Measurements from ENCODE around the gene ZNF280A. TPM values are rescaled to one million over a fixed set of nuclear protein-coding genes. Genes with fewer than 3 reads are reported as not detected.

Gene ZNF280A
- total and polyA plus RNA-seq, 9 of the 15 experiments (the other 6 are each of a cell fraction or from before 2014, with no cell fraction given): 19.0 to 40.8 (median 28.6) TPM

DNA sequence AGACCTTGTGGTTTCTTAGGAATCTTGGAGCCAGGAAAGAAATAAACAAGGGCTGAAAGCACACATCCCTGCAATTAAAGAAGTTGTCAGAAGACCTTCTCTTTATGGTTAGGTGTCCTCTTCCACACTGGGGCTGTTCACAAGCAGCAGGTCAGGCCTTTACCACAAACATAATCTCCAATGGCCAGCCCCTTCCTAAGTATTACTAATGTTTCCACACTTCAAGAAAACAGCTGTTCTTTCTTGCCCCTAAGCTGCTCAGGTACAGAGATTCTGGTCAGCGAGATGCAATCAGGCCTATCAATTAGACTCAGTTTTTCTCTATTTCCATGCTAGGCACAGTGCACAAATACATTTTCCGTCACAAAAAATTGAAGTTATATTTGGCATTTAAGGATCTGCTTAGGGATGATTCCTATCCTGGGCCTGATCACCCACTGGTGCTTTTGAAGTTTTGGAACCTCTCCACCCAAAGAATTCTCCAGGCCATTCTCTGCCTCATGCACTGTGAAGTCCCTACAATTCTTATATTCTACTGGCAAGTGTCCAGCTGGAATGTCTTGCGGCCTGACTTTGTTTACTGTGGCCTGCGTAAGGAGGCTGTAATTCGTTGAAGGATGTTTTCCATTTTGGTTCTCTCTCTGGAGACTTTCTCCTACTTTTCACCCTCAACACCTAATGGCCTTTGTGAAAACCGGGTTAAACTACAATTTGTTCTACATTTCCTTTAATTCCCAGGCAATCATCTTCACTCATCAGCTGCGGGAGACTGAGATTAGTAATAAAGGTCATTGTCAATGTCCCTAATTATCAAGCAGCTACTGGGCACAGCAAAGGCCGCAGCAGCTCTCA, 33.9 kb upstream of the ZNF280A start:
- no peaks in the 10 kb centered on the region for H3K9me3 ChIP-seq (replicated peaks; ENCODE audit: control insufficient read depth, insufficient read depth, low read depth, low read length)
- H3K9ac ChIP-seq (ENCODE audit: insufficient read depth in 1 of 2, low read depth in 2 of 2, low read length in 2 of 2): peak overlapping the region; percentile 11 to 95; a peak in 3 of 4 replicates
- TF ChIP-seq, protein P1, sequence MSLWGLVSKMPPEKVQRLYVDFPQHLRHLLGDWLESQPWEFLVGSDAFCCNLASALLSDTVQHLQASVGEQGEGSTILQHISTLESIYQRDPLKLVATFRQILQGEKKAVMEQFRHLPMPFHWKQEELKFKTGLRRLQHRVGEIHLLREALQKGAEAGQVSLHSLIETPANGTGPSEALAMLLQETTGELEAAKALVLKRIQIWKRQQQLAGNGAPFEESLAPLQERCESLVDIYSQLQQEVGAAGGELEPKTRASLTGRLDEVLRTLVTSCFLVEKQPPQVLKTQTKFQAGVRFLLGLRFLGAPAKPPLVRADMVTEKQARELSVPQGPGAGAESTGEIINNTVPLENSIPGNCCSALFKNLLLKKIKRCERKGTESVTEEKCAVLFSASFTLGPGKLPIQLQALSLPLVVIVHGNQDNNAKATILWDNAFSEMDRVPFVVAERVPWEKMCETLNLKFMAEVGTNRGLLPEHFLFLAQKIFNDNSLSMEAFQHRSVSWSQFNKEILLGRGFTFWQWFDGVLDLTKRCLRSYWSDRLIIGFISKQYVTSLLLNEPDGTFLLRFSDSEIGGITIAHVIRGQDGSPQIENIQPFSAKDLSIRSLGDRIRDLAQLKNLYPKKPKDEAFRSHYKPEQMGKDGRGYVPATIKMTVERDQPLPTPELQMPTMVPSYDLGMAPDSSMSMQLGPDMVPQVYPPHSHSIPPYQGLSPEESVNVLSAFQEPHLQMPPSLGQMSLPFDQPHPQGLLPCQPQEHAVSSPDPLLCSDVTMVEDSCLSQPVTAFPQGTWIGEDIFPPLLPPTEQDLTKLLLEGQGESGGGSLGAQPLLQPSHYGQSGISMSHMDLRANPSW (CRISPR knock-in tag; IDR thresholded peaks at IDR 0.05): peak; percentile 64; the same call in 1 of the 2 replicates
- TF ChIP-seq, protein P2, sequence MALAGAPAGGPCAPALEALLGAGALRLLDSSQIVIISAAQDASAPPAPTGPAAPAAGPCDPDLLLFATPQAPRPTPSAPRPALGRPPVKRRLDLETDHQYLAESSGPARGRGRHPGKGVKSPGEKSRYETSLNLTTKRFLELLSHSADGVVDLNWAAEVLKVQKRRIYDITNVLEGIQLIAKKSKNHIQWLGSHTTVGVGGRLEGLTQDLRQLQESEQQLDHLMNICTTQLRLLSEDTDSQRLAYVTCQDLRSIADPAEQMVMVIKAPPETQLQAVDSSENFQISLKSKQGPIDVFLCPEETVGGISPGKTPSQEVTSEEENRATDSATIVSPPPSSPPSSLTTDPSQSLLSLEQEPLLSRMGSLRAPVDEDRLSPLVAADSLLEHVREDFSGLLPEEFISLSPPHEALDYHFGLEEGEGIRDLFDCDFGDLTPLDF (CRISPR knock-in tag; IDR thresholded peaks at IDR 0.05): peak; percentile 58
- TF ChIP-seq BRF1 (IDR thresholded peaks at IDR 0.05; ENCODE audit: borderline replicate concordance, extremely low read depth, insufficient read length) (no peak), CREB1 (IDR thresholded peaks at IDR 0.05) (no peak), CREB1 (CRISPR knock-in tag; IDR thresholded peaks at IDR 0.05) (no peak), NCOR1 (IDR thresholded peaks at IDR 0.05) (no peak)
- TF ChIP-seq, protein P3, sequence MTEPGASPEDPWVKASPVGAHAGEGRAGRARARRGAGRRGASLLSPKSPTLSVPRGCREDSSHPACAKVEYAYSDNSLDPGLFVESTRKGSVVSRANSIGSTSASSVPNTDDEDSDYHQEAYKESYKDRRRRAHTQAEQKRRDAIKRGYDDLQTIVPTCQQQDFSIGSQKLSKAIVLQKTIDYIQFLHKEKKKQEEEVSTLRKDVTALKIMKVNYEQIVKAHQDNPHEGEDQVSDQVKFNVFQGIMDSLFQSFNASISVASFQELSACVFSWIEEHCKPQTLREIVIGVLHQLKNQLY (CRISPR knock-in tag; conservative IDR thresholded peaks at IDR 0.05): 0 out of 4 replicates have a peak, but pooled peaks of 1 of the 2 experiments have one; percentile 70
- H3K4me2 ChIP-seq (ENCODE audit: insufficient read depth, low read length): peak overlapping the region; percentile 67
- WGBS (ENCODE audit: insufficient coverage, low coverage, missing lambda C conversion rate): 59% methylated on average over 8 of the region's 8 CpGs
- ATAC-seq: no peak; the same call in 2 of the 3 replicates
- intact Hi-C loops (cut with micrococcal nuclease) (loop anchor here (10.0 kb wide), 3 partner anchors 689 to 919 kb away; partner anchors contain the start of genes CCDC116, MAPK1 and YDJC), in situ Hi-C loops (cut with MboI) (no loop called here)
- H2AFZ ChIP-seq (ENCODE audit: low read depth, low read length): no peak overlapping the region
- peaks cover 84% of the 10 kb centered on the region for H3K36me3 ChIP-seq (ENCODE audit: control insufficient read depth, insufficient read depth, low read length)
- peaks cover 91% of the 10 kb centered on the region for H3K79me2 ChIP-seq (ENCODE audit: control insufficient read depth, insufficient read depth, low read length)
- peaks cover 74% of the 10 kb centered on the region for H4K20me1 ChIP-seq (replicated peaks; ENCODE audit: control insufficient read depth, insufficient read depth, low read length)
- H3K27me3 ChIP-seq (ENCODE audit: control insufficient read depth in 2 of 2, insufficient read depth in 2 of 2, low read length in 2 of 2): no peaks in the 10 kb centered on the region
- FAIRE-seq: no peak
- peaks cover 48 to 51% of the 10 kb centered on the region in 2 experiments for H3K4me1 ChIP-seq (replicated peaks in 1 of 2; ENCODE audit: control insufficient read depth in 2 of 2, insufficient read depth in 2 of 2, low read length in 2 of 2)
- H3K27ac ChIP-seq (ENCODE audit: extremely low read depth, low read depth, low read length): peak overlapping the region; percentile 38
- H3K4me3 ChIP-seq: peak overlapping the region; percentile 0; the same call in 1 of the 2 replicates
- BruUV-seq (replicated peaks): no TSS peak
- peak; percentile 66 to 72 (median 69) for DNase-seq (ENCODE audit: extremely low read depth in 1 of 4, low spot score in 3 of 4)
- H3K9me1 ChIP-seq (ENCODE audit: control insufficient read depth, insufficient read depth, low read length): peaks cover 60% of the 10 kb centered on the region
- POLR2A ChIA-PET: interaction anchor here (0.6 to 15.3 kb wide), 33 partner anchors 12 to 1068 kb away, joined by 3 to 708 read pairs (median 4); partner anchors contain the start of genes GNAZ, ZNF280A and ZNF280B
- CTCF ChIA-PET (ENCODE audit: low intra/inter-chr PET ratio): interaction anchor here (2.1 to 2.7 kb wide), 2 partner anchors 90 to 123 kb away, joined by 13 to 25 read pairs; no protein-coding TSS in a partner anchor

Measured in K562 (cell line).